Measurements from ENCODE around the gene PPHLN1.
A peak's percentile ranks its signal among the peaks of the same experiment; 100 is the strongest.

The PPHLN1 gene

DNA sequence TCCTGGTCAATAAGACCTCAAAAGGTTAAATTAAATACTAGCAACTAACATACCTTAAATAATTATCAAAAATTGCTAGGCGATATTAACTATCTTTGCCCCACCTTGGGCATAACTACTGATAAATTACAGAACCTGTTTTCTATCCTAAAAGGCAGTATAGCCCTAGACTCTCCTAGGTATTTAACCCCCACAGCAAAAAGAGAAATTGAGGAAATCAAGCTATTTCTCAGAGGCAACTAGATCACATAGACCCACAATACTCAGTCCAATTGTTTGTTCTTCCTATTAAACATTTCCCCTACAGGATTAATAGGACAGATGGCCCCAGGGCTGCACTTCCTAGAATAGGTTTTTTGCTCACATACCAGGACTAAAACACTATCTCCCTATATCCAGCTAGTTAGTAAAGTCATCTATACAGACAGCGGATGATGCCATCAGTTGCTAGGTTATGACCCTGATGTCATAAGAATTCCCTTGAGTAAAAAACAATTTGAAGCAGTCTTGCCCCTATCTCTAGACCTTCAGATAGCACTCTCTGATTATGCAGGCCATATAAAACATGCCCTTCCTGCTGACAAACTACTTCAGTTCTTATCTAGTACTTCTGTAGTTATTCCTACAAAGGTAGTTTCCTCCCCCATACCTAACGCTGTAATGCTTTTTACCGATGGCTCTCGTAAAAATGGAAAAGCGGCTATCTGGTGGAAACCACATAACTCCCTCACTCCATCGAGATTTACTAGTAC, 118.4 kb downstream of the PPHLN1 start:
- DNase-seq = no peak

DNA sequence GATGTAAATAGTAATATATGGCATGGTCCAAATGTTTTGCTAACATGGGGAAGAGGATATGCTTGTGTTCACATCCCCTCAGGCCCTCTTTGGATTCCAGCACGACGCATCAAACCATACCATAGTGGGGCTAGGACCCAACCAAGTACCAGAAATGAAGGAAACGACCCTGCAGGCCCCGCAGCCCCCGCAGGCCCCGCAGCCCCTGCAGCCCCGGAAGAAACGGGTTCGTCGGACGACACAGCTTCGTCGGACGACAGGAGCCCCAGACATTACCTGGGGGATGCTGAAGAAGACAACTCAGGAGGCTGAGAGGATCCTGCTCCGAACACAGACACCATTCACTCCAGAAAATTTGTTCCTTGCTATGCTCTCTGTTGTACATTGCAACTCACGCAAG, 119.9 kb downstream of the PPHLN1 start:
- DNase-seq = no peak

DNA sequence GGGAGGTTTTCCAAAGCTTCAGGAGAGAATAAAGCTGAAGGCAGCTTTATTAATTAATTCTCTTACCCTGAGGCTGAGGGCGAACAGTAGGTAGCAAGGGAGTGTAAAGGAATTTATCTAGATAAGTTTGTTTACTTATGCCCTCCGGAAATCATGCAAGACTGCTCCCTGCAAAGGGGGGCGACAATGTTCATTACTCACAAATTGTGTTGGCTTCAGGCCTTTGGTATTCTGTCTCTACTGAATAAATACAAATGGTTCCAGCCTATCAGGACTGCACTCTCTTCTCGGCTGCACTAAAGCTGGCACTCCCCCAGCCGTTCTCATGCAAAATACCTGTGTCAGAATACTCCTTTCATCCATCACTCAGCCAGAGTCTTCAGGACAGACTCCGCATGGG, 120.8 kb downstream of the PPHLN1 start:
- no peak for DNase-seq

DNA sequence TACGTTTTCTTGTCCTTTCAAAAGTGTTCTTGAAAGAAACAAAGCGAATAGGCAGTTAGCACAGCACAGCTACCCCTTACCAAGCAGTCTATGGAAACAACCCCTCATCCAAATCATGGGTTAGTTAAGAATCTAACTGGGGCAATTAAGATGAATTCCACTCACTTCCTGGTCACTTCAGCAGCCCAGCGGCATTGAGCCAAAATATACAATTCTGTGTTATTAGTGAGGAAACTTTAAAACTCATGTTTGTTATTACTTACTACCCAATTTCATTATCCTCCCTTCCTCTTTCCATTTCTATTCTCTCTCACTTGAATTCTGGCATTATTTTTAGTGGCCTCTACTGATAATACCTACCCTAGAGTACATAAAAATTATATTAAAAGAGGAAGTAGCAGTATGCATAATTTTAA, 121.4 kb downstream of the PPHLN1 start:
- no peak for DNase-seq

DNA sequence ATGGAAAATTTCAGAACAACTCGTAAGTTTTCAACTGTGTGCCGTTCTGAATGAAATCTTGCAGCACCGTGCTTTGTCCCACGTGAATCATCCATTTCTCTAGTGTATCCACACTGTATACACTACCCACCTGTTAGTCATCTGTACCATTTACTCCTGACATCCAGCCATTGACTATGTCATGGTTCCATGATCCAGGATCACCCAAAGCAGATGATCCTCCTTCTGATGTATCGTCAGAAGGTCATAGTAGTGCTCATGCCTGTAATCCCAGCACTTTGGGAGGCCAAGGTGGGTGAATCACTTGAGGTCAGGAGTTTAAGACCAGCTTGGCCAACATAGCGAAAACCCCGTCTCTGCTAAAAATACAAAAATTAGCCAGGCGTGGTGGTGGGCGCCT, 122.9 kb downstream of the PPHLN1 start:
- DNase-seq = no peak

DNA sequence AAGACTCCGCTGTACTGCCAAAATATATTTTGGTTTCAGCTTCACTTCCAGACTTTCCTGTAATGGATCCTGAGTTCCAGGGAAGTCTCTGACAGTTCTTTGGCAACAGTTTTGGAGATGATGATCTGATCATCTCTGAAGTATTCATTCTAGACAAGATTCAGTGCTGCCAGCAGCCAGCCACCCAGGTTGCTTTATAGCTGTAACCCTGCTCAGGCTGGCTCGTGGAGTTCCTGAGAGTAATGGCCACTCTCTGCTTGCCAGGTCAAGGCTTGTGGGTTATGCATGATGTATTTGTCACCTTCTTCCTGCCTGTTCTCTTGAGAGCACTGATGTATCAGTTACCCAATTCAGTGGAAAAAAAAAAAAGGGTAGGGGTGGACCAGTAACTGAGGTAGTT, 124.3 kb downstream of the PPHLN1 start:
- DNase-seq = no peak

DNA sequence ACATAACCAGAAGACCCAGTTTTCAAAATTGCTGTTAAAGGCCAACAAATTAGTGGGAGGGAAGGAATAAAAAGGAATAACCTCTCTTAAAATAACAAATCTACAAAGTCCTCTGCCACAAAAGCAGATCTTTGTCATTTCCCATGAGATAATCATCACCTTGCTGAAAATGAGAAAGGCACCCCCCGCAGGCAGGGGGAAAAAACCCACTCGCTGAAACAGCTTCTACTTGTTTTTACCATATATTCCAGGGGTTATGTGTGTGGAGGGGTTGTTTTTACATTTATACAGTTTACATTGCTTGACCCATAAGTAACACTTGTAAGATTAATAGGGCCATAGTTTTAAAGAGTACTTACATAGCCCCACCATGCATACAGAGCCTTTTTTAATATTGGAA, 132.6 kb downstream of the PPHLN1 start:
- no peak for DNase-seq

DNA sequence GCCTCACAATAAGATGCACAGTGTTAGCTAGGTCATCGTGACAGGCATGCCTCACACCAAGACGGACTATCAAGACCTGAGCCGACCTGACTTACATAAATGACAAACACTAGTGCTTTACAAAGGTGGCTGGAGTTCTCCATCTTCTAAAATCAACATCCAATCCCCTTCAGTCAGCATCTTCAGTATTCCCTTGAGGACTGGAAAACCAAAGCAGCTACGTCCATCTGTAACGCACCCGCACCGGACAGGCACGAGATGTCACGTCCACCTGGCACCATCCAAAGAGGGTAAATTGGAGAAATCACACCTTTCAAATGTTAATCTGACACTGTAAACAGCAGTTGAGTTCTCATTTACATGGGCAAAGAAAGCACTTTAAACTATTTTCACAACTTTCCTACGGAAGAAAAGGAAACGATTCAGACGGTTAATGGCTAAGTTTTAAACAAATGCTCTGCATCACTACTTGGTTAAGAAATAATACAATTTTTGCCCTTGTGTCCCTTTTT, 133.4 kb downstream of the PPHLN1 start:
- no peak for DNase-seq

DNA sequence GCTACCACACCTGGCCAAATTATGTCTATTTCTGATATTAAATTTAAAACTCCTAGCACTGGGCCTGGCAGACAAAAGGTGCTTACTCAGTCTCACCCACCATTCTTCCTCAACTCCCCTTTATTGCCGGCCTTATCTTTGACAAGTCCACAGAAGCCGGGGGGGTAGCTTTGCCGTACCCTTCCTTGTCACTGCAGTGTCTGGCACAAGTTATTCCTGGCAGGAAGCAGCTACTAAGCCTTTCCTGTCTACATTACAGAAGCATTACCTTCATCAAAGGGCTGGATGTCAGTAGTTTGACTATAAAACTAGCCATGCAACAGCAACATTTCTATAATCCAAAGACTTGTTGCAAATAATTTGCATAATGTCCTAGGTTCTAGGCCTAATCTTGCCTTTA, 136.5 kb downstream of the PPHLN1 start:
- DNase-seq = no peak

DNA sequence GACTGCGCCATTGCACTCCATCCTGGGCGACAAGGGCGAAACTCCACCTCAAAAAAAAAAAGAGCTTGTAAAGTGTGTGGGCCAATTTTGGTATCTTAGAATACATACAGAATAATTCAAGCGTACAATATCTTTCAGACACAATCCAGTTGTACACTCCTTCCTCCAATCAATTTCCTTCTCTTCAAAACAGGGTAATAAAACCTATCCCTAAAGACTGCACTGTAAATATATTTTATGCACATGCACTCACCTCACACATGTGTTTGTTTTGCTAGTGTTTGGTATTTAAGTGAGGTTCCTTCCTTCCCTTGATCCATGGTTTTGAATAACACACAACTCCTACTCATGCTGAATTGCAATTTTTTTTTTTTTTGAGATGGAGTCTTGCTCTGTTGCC, 137.7 kb downstream of the PPHLN1 start:
- DNase-seq = no peak

DNA sequence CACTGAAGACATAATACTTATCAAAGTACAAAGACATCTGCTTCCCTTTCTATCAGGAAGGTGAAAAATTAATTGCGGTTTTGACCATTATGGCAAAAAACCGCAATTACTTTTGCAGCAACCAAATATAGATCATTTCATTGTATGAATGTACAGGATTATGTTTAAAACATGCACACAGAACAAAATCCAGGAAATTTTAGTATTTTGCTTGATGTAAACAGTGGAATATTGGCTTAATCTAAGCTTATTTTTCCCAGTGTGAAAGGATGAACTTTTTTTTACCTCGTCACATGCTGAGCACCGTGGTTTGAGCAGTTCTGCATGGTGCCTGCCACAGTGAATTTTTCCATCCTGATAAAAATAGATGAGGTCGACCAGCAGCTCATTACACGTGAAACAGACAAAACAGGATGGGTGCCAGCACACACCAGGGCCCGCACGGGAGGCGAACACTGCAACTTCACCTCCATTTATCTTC, 142.4 kb downstream of the PPHLN1 start:
- no peak for DNase-seq

DNA sequence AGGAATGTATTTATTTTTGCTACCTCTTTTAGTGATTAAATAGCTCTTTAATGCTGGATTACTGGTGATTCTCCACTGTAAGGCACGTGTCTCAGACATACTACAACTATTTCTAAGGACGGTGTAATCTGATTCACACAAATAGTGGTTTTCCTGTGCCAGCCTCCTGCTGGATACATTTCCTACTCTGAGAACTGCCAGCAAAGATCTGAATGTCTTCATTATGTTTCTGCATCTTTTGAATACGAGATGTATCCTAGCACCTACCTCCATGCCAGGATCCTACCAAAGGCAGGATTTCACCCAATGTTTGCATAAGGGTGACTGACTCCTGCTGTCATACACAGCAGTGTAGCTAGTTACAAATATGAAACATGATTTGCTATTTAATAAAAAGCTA, 143.0 kb downstream of the PPHLN1 start:
- DNase-seq = peak; percentile 7

DNA sequence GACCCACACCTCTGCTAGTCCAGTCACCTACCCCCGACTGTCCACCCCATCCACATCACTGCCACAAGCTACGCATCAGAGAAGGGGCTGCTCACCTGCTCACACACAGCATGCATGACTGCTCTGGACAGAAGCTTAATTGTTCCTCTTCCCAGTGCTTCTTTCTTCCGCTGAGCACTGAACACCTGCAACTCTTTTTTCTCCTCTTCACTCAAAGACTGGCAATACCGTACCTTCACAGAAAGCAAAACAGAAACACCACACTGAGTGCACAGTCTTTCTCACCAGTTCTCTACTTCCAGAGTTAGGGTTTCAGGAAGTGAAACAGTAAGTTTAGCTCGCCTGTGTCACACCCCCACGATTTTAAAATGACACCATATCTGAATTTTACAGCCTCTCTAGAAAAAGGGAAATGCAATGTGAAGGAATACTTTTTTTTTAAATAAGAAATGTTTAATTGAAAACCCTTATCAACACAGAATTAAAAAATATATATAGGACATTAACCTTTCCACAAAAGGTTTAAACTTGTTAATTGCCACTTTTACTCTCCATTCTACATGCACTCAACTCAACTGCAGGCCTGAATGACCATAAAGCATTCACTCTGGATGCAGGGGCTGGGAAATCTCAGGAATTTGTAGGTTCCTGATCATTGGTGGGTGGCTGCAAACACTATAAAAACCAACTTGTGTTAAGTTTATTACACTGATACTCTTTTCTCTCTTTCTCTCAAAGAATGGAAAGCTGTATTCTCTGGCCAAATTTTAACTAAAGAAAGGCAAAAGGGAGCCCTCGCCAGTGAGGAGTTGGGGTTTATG, 143.6 kb downstream of the PPHLN1 start:
- DNase-seq = peak; percentile 84

DNA sequence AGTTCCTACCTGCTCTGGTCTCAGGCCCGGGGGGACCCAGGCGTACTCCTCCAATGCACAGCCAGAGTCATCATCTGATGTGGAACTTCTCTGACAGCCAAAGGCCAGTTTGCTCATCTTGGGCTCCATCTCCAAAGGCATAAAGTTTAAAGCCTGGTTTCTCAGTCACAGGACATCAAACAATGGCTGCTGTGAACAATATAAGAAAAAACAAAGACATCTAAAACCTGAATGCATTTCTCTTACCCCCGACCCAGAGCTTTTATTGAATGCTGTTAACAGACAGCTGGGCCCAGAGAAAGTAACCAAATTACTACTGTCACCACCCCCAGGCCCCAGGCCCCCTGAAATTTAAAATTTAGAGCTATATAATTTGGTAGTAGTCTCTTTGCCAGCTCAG, 146.4 kb downstream of the PPHLN1 start:
- DNase-seq = no peak

DNA sequence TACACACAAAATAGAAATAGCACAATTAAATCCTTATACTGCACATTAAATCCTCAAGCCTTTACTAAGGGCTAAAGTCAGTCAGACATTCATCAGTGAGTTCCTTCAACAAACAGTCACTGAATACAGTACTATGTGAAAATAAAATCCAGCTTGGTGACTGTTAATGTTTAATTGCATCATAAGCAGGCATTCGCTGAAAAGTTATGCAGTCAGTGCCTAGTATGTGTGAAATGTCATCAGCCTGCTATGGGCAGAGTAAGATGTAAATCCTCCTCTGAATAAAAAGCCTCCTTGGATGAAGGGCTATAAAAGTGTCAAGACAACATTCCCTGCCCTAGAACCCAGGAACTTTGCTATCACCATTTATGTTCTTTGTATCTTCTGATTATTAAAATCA, 147.2 kb downstream of the PPHLN1 start:
- peak; percentile 9 for DNase-seq

DNA sequence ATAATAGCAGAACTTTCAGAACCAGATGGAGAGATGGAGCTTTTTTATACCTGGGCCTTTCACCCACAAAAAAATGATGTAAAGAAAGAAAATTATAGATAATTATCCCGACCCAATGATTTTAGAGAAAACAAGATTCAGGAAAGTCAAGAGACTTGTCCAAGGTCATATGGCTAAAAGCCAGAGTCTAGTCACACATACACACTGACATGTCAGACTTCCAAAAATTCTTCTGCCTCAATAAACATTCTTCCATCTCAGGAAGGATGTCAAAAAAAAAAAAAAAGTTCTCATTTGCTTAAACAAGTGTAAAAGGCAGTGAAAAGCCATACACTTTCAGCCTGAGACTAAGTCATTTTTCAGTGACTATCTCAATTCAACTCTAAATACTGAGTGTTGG, 147.6 kb downstream of the PPHLN1 start:
- no peak for DNase-seq

DNA sequence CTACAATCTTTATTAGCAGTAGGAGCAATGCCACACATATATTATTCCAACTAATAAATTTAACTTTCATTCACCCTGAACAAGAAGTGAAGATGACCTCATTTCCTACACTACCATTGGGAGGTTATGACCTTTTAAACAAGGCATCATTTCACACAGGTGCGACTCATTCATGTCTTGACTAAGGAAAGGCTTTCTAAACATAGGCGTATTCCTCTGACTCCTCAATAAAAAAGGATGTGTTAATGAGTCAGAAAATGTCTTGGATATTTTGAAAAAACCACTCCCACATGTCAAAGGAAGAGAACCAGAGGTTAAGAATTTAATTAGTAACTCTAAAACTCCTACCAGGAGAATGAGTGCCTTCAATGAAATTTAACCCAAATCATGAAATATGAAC, 148.4 kb downstream of the PPHLN1 start:
- DNase-seq = peak; percentile 59

DNA sequence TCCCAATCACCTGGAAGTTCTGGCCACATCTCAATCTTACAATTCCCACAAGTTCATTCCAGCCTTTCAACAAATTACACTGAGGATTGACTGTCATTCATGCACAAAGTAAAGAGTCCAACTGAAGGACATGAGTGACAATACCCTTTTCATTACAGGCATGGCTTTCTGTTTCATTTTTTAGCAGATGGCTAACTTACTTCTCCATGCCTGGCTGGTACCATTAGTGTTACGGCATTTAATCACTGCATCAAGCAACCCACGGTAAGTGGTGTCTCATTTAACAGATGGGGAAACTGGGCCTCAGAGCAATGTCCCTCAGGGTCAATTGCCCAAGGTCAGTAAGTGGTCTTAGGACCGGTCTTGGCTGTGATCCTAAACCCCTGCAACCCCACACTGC, 149.1 kb downstream of the PPHLN1 start:
- peak; percentile 27 for DNase-seq

DNA sequence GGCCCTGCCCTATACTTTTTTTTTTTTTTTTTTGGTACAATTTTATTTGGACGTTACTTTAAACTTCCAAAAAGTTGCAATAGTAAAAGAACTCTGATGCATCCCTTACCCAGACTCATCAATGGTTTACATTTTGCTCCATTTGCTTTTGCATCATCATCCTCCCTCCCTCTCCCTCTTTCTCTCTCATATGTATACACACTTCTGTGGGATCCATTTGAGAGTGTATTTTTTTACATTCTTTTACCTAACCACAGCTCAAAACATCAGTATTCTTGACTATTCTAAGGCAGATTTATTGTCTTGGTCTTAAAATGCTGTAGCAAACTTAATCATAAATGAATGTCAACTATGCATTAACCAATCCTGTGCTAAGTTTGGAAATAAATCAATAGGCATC, 152.0 kb downstream of the PPHLN1 start:
- DNase-seq = no peak

DNA sequence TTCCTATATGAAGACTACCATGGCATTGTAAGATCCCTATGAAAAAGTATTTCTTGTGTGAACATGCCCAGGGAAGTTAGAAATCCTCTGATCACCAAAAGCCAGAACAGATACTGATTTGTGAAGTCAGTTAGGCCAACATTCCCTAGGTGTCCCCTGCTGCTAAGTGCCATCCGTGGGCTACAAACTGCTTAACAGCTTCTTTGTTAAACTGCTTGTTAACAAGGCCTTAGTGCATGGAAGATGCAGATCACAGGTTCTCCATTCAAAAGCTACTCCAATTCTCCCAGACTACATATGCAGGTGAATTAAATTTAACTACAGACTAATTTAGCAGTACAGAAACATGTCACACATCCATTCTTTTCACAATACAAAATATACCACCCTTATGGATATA, 155.4 kb downstream of the PPHLN1 start:
- DNase-seq = no peak

DNA sequence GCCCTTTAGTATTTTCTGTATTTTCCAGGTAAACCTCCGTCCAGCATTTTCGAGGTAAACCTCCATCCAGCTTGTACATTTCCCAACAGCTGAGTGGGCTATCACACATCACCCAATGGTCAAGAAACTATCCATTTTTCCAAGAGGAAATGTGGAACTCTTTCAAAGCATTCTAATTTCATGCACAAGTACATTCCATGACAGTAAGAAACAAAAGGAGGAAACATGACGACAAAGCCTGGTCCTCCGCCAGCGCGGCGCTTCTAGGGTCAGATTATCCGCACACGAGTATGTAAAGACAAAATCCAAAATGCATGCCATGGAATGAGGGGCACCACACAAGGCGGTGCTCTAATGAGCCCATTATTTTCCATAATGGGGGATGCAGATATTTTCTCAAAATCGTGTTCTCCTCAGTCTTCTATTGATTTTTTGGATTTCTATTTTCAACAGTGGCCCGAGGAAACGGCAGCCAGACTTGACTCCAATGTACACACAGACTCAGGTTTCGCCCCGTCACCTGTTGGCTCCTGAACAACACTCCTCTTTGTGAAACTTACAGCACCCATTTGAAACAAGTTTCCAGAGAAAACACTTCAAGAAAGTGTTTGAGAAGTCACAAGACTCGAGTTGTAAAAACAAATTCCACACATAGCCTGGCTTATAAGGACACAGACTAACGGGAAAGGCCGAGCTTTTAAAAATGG, 156.2 kb downstream of the PPHLN1 start:
- DNase-seq = no peak

DNA sequence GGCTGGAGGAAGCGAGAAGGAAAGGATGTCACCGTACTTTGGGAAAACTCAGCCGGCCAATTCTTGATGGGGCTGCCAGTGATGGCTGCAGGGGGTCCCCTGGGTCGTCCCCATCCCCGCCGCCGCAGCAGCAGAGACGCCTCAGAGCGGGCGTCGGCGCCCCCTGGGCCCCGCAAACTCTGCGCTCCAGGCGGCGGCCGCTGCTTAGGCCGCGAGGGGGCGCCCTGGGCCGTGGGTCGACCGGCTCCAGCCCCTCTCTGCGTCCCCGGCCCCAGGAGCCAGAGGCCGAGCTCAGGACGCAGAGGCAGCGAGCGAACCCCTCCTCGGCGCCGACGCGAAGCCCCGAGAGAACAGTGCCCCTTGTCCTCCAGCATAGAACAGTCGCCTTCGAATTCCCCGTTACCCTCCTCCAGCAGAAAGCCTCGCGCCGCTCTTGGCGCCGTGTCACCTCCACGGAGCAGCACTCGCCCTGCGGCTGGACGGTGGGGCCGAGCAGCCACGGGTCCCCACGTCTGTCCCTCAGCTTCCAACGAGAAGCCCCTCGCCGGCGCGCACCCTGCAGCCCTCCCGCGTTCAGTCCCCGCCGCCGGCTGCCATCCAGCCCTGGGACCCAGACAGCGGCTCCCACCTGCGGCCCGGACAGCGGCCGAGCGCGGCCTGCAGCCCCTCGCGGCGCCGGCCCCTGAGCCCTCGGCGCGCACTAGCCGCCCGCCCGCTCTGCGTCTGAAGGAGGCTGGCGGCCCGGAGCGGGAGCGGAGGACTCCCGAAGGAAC, 157.0 kb downstream of the PPHLN1 start:
- peak; percentile 72 for DNase-seq

DNA sequence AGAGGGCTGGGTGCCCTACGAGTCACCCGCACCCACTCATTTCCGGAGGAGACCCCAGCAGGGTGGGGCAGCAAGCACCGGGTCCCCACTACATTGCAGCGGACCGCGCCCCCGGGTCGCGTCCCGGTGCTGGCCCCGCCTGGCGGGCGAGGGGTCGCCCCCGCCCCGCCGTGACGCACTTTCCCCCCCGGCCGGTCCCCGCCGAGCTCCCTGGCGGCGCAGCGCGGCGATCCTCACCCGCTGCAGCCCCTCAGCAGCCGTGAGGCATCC, 157.5 kb downstream of the PPHLN1 start:
- DNase-seq = peak; percentile 6

Measured in suppressor macrophage treated with lipopolysaccharide for 4 hours (primary cell).